DMS114 treated with DMSO at 0.1 percent for 48 hours (cell line): ENCODE results near the gene KCNIP1.

Source experiments
- DNase-seq: peaks from one replicate; lab custom pipeline; 2025; ENCODE audit not compliant: unreplicated experiment; lab: John Stamatoyannopoulos, UW

KCNIP1 gene

DNA sequence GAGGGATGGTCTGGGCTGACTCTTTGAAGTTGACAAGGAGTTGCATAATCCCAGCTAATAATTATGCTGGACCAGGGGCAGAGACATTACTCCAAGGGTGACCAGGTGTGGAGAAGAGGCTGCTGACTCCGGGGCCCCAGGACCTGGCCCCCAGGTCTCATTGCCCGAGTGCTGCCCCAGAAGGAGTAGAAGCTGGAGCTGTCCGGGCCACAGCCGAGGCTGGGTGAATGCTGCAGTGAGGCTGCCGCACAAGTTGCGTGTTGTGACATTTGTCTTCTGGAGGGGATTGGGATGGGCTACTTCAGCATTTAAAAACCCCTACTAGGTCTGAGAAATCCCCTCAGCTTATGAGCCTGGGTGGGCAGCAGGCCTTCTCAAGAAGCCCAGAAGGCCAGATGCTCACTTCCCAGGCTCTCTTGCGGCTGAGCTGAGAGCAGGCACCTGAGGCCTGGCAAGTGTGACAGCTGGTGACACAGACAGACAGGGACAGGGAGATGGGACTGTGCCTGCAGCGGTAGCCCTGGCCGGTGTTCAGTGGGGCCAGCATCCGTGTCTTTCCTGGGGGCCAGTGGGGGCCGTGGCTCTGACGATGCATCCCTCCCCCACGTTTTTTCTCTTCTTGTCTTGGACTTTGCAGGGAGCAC lies 122.8 kb downstream of the KCNIP1 start:
- no peak for DNase-seq

DNA sequence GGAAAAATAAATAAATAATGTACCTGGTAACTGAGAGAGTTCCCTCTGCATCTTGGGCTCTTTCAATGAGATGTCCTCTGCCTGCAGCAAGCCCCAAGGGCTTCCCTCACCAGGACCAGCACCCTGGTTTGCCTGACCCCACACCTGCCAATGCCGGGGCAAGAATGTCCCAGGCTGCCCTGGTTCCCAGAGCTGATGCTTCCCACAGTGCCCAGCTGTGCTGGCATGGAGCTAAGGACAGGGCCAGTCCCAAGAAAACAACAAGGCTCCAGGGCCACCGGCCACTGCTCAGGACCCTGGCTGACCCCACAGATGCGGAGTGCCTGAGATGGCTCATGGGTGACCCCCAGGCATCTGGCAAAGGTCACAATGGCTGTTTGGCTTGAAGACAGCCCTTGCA lies 123.5 kb downstream of the KCNIP1 start:
- no peak for DNase-seq

DNA sequence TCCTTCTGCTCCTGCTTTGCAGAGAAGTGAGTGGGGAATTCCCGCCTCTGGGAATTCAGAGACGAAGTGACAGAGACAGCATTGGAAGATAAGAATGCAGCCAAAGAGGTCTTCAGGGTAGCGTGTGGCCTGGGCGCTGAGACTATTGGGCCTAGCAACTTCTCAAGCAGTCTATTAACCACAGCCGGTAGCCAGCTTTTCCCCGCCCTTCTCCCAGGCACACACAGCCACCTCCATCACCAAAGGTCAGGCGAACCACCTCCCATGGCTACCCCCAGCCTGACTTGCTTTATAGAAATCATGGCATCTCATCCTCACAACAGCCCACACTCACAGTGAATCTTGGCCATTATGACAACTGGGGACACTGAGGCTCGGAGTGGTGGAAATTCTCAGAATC lies 124.2 kb downstream of the KCNIP1 start:
- no peak for DNase-seq

DNA sequence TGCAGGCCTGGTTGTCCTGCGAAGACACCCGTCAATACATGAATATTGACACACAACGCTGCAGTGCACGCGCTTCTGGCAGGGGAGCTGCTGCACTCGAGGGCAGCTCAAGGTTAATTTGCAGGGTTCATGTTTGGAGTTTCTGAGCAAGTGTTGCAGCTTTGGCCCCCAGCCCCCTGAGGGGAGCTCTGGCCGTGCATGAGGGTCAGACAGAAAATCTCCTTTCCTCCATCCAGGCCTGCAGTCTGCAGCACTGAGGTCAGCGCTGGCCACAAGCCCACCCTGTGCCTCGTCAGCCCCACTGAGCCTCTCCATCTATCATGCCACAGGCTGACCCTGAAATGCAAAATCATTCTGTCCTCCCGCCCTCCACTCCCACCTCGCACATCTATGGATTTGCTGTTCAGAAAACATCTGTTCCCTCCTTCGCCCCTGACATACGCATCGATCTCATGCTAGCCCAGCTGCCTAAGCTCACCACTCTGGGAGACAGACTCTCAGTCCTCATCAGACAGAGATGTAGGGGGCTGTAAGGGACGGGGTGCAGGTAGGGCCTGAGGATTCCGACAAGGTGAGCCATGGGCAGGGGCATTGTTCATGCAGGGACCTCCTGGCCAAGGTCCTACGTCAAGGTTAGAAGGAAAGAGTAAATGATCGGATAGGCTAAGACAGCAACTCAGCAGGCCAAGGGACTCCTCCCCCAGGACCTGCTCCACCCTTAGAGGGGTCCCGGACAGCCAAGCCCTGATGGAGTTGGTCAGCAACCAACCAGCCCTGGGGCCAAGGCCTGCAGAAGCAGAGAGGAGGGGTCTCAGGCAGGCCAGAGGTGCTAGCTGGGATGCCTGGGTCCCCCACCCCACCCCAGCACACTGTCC lies 125.1 kb downstream of the KCNIP1 start:
- DNase-seq, result no peak

DNA sequence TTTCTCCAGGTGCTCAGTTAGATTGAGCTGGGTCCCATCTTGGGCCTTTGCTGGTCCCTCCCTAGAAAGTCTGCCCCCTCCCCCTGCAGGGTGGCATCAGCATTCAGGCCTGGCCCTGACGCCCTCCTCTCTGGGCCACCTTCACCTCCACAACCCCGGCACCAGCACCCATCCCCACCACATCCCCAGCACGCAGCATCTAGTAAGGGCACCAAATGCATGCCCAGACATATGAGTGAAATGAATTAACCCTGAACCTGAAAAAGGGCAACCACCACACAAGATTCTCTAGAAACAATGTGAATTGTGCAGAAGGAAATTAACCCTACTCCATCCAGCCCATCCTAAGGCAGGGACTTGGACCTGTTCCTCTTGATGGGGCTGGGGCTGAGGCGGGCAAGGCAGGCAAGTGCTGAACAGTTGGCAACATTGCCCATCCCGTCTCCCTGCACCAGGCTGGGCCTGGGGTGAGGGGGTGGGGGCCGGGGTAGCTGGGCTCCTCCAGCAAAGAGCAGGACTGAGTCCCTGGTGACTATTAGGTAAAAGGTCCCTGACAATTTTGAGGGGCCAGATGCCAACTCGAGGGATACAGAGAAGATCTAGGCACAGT lies 125.9 kb downstream of the KCNIP1 start:
- no peak for DNase-seq

DNA sequence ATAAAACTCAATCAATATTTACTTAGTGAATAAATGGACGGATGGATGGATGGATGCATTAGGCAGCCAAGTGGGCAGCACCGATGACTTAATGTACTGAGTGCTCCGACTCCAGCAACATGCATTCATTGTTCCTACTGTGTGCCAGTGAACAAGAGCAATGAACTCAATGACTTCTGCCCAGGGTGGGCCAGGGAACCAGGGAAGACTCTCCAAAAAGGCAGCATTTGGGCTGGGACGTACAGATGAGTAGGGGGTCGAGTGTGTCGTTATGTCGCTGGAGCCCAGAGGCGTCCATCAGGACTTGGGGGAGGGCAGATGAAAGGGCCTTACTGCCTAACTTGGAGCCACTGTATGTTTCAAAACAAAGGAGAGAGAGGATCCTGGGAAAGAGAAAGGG lies 126.4 kb downstream of the KCNIP1 start:
- no peak for DNase-seq

DNA sequence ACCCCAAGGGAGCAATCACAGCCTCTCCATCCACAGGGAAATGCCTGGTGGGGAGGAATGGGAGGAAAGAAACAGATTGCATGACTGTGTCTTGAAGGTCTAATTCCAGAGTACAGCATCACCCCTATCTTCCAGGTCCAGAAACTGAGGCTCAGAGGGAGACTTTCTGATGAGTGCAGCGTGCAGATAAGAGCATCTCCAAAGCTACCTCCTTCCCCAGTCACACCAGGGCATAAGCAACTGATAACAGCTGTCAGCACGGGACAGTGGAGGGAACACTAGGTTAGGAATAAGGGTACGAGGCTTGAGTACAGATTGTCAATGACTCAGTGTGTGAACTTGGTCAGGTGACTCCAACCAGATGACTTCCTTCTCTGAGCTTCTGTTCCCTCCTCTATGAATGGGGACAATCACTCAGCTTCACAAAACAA lies 126.9 kb downstream of the KCNIP1 start:
- no peak for DNase-seq

DNA sequence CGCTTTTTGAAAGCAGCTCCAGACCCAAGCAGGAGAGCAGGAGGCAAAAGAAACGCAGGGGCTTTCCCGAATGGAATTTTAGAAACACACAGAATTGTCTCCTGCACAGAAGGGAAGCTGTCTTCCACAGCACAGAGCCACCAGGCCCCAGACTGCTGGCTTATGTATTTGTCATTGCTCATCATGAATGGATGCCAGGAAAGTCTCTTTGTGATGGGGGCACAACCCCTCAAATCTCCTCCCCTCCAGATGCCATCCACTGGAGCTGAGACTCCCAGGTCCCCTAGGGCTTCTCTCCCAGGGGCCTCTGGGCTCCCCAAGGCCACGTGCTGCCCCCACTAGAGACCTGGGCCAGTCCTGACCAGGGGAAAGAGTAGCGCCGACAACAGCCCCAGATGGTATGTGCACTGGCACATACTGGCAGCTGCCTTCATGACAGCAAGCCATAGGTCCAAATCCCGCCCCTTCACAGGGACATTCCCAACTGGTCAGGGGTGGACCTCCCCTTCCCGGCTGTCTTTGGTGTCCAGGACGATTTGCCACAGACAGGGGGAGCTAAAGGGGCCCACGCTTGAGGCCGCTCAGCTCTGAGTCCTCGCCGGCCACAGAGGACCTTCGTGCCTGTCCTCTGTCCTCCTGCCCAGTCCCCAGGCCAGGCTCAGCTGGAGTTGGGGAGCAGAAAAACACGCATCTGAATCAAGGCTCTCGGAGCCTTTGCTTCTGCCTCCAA lies 127.8 kb downstream of the KCNIP1 start:
- DNase-seq, result peak; percentile 17

DNA sequence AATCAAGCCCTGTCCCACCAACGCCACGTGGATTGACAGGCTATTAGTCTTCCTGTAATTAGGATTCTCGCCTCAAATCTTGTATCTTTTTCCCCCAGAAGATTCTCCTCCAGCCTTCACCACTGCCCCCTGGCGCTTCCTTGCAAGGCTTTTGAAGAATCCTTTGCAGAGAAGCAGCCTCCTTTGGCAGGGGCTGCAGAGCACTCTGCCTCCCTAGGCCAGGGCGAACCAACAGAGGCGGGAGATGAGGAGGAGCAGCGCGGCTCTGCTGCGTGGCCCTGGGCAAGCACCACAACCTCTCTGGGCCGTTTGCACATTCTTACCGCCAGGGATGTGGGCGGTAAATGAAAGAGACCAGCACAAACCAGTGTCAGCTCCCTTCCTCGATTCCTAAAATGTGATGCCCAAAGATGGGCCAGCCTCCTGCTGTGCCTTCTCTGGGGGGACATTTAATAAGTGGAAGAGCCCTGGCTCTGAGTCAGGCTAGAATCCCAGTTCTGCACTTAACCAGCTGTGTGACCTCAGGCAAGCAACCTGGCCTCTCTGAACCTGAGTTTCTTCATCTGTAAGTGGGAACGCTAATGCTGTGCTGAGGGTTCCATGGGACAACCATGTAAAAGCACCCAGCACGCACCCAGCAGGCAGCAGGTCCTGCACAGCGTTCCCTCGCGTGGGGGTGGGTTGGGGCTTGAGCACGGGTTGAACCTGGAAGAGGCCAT lies 128.6 kb downstream of the KCNIP1 start:
- no peak for DNase-seq

DNA sequence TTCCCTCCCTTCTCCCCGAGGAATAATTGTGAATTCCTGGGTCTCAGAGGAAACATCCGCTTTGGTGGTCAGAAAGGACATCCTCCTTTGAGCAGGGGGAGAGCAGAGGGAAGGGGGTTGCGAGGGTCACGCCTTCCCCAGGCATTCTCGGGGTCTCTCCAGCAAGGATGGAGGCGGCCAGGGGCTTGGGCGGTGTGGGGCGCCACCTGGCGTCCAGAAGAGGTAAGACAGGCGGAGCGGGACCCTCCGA lies 129.1 kb downstream of the KCNIP1 start:
- no peak for DNase-seq

DNA sequence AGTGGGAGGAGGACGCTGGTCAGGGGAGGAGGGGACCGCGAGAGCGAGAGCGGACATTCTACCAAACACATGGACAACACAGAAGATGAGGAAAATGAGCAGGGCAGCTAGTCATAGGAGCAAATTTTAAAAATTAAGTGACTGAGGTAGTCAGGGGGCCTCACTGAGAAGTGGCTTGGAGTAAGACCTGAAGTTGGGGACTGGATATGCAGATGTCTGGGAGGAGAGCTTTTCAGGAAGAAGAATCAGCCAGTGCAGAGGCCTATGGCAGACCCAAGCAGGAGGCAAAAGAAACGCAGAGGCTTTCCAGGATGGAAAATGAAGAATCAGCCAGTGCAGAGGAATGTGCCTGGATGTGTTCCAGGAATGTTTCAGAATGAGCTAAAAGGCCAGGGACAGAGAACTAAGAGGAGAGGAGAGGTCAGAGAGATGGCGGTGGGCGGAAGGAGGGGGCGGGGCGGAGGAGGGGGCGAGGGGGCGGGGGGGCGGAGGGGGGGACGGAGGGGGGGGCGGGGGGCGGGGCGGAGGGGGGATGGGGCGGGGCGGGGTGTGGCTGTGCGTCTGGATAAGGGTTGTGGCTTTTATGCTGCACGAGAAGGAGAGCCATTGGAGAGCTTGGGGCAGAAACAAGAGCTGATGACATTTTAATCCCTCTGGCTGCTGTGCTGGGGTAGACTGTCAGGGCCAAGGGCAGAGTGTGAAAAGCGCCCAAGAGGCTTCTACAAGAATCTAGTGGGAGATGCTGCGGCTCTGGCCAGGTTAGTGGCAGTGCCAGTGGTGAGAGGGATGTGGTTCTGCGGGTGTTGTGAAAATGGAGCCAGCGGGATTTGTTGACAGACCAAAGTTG lies 129.6 kb downstream of the KCNIP1 start:
- DNase-seq, result peak; percentile 74

DNA sequence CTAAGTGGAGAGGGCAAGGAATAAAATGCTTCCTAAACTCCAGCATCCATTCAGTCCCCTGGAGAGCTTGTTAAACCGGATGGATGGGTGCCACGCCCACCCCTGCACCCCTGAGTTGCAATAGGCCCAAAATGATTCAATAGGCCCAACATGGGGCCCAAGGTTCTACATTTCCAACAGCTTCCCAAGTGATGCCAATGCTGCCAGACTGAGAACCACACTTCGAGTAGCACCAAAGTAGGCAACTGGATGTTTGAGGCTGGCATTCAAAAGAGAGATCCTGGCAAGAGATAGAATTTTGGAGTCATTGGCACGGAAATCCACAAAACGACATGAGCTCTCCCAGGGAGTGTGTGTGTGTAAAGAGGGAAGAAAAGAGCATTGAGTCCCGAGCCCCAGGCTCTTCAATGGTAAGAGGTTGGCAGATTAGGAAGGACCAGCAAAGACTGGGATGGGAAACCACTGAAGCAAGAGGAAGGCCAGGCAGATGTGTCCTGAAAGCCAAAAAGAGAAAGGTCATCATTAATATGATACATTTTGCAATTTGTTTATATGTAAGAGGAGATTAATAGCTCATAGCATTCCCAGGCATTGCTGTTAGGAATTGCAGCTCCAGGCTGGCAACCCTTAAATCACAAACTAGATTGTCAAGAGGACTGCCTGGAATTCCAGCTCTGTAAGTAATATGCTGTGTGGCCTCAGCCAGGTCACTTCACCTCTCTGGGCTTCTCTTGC lies 130.6 kb downstream of the KCNIP1 start:
- DNase-seq, result no peak

DNA sequence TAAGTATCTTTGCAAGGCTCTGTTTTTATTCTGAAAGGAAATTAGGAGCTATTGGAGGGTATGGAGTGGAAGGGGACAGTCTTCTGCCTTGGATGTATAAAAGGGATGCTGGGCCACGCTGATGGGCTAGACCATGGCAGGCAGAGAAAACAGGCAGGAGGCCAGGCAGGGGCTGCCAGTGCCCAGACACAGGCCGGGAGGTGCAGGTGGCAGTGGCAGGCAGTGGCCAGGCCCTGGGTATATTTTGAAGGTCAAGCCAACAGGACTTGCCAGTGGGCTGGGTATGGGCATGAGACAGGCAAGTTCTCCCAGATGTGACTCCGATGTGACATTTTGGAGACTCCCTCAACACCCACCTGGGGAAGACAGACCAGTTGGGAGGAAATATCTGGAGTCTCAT lies 131.9 kb downstream of the KCNIP1 start:
- DNase-seq, result no peak

DNA sequence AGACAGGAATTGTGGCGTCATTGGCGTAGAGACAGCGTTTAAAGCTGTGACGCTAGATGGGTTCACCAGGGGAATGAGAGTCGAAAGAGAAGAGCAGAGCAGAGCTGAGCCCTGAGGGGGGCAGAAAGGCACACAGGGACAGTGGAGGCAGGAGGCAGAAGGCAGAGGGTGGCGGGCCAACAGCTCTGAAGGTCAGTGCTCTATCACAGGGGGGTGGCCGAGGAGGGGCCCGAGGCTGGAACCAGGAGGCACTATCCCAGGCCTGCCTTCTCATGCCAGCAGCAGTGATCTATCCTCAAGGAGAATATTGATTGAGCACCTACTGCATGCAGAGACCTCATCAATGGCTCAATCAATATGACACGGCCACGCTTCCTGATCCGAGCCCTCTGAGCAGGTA lies 132.4 kb downstream of the KCNIP1 start:
- DNase-seq, result no peak

DNA sequence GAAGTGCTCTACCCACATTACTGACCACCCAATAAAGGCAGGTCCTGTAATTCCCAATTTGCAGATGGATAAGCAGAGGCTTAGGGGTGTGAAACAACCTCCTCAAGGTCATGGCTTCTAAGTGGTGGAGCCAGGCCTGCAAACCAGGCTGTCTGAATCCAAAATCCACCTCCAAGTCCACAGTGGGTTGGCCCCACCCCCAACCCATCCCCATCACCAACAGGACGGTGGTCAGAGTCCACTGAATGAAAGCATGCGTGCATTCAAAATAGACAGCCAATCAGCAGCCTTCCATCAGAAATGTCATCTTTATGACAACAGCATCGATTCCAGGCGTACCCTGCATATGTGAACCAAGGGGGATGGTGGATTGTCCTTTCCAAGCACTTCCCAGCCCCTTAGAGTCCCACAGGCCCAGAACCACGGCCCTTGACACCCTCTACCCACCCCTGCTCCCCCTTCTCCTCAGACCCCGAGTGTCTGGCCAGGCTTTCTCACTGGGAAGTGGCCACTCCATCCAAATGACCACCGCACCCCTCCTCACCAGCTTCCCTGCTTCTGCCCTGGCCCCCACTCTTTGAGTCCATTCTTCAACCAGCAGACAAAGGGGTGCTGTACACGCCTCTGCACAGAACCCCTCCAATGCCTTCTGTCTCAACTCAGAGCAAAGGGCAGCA lies 133.1 kb downstream of the KCNIP1 start:
- no peak for DNase-seq

DNA sequence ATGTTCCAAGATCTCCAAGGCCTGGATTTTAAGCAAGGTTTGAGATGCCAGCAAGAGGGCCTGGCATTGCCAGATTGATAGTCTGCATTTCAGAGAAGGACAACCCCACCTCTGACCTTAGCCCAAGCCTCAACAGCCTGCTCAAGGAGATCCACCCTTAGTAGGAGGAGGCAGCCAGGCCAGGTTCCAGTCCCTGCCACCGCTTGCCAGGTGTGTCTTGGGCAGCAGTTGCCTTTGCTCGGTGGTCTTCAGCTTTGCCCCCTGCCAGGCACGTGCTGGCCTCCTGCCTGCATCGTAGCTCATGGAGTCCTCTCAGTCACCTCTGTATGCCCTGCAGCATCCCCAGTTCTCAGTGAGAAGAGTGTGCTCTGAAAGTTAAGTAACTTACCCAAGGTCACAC lies 134.2 kb downstream of the KCNIP1 start:
- no peak for DNase-seq

DNA sequence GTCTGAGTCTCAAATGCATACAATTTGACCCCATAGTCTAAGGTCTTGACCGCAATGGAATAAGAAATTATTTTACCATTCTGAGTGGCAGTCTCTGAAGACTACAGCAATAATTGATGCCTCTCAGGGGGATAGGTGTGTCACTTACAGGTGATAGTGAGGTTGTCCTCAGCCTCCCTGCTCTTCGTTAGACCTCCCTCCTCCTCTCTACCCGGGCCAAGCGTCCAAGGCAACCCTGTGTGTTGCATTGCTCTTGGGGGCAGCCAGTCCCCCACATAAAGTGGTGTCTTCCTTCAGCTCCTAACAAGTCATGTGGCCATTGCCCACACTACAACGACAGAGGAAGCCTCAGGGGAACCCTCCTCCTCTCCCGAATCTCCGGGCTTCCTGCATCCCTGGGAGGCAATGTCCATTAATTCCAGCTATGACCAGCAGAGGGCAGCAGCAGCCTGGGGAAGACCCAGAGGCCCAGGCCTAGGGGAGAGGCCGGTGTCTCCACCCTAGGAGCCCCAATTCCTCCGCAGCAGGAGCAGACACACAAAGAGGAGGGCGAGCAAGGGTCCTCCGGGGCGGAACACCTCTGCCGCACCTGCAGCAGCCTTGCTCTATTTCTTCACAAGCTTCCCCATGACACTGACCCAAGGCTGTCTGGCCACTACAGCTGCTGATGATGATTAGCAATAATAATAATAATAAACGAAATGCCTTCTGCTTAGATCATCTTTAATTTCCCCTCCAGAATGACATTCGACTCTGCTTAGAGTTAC lies 134.8 kb downstream of the KCNIP1 start:
- DNase-seq, result peak; percentile 48

DNA sequence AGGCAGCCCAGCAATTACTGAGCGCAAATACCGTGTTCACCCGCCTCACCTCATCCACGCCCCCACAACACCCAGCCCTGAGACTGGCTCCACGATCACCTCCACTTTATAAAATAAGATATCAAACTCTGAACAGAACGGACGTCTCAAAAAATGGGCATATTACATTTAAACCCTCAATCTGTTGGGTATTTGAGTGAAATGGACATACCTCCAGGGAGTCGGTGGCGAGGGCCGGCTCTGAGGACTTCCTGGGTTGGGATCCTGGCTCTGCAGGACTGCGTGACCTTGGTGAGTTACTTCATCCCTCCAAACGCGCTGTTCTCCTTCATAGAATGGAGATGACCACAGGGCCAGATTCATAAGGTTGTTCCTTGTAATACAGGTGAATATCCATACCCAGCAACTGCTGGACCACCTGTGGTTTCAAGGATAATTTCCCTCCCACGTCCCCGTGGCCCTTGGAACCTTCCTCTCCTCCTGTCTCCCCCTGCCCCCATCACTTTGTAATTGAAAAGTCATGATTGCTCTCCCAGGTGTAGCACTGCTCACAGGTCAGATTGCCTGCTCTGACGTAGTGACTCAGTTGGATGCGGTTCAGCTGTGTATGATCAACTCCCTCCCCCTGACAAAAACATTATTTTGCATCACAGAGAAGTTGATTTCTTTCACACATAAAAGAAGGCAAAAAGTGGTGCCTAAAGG lies 135.6 kb downstream of the KCNIP1 start:
- no peak for DNase-seq
